GM12801 (cell line): ENCODE results near the gene PLA2G4D.

ENCODE experiments used
- TF ChIP-seq, protein P1 (sequence below): IDR thresholded peaks from one replicate; pipeline ENCODE4 v1.5.1; 2011; ENCODE audit warnings: control low read depth; ENCODE audit not compliant: insufficient read length; ENCODE audit errors: extremely low read depth

Gene PLA2G4D

DNA sequence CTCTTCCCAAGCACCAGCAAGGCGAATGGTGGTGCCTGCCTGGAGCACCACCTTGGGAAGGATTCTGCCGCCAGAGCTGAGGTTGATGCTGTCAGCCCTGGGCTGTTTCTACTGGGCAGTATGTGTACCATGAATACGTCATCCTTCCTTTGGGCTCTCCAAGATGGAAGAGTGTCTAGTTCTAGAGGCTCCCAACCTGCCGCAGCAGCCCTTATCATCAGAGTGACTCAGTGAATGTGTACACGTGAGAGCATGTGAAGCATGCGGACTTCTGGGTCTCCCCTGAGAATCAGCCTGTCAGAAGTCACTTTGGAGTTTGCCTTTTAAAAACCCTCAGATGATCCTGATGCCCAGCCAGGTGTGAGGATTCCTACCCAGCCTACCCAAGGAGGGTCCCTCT is 20.9 kb downstream of the PLA2G4D start:
- TF ChIP-seq, protein P1, sequence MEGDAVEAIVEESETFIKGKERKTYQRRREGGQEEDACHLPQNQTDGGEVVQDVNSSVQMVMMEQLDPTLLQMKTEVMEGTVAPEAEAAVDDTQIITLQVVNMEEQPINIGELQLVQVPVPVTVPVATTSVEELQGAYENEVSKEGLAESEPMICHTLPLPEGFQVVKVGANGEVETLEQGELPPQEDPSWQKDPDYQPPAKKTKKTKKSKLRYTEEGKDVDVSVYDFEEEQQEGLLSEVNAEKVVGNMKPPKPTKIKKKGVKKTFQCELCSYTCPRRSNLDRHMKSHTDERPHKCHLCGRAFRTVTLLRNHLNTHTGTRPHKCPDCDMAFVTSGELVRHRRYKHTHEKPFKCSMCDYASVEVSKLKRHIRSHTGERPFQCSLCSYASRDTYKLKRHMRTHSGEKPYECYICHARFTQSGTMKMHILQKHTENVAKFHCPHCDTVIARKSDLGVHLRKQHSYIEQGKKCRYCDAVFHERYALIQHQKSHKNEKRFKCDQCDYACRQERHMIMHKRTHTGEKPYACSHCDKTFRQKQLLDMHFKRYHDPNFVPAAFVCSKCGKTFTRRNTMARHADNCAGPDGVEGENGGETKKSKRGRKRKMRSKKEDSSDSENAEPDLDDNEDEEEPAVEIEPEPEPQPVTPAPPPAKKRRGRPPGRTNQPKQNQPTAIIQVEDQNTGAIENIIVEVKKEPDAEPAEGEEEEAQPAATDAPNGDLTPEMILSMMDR = no peak

DNA sequence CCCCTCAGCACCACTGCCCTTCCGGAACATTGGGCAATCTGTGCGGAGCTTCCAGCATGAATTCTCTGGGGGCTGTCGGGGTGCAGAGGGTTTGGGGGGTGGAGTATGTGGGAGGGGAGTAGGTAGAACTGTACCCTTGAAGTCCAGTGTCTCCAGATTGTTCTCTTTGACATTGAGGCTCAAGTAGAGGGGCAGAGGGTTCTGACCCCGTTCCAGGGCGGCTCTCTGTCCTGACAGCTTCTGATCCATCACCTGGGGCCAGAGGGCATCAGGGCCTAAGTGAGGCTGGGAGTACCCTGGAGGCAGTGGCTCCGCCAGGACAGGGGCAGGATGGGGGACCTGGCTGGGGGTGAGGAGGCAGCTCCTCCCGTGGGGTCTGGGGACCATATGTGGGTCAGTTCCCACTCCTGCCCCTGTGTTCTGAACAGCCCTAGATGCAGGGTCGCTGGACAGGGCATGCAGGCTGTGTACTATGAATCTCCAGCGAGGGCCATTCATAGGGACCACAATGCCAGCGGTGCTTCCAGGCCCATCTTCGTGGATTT is 22.1 kb downstream of the PLA2G4D start:
- TF ChIP-seq, protein P1 = no peak

DNA sequence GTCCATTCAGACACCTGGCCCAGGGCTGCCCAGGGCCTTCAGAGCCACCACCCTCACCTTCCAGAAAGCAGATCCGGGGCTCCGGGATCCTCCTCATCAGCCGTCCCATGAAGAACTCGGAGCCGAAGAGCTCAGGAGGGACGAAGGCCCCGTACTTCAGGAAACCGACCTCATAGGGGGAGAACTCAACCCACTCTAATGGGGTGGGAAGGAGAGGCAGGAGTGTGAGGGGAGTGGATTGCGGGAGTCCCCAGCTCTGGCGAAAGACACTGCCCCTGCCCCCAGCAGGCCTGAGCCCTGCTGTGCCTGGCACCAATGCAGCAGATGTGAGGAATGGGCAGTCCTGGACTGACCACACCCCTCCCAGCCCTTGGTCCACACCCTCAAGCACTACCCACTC is 22.6 kb downstream of the PLA2G4D start:
- TF ChIP-seq, protein P1 = no peak

DNA sequence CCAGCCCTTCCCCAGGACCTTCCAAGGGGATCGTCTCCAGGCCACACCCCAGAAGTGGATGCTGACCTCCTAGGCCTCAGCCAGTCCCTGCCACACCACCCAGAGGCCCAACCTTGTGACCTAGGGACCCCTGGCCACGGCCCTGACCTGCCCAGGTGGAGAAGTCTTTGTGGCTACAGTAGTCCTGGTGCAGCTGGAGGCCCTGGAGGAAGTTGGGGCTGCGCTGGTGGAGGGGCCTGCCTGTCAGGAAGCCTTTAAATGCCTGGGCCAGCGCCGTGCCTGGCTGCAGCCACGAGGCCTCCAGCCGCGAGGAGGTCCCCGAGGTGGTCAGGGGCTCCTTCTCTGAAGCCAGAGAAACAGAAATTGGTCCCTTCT is 23.4 kb downstream of the PLA2G4D start:
- TF ChIP-seq, protein P1 = no peak

DNA sequence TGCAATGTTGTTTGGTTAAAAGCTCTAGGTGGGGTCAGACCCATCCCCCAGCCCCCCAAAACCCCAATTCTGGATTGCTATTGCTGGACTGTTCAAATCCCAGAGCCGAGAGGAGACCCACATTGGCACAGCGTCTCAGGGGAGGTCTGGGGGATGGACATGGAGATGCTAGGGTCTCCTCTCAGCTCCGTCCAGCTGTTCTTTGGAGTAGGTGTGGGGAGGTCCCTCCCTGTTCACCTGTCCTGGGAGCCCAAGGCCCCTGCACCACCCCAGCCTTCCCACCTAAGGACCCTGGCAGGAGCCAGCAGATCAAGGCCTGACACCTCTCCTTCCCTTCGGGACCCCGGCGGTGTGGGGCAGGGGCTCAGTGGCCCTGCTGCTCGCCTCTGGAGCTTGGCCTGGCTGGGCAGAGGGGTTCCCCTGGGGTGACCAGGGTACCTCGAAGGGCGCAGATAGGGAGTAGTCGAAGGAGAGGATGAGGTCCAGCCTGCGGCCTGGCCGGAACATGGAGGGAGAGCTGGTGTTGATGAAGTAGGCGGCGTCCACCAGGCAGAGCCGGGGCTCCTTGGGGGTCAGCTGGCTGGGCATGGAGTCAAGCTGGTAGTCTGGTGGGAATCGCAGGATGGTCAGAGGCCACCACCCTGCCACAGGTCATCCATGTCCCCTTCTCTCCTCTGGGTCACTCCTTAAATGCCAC is 23.9 kb downstream of the PLA2G4D start:
- TF ChIP-seq, protein P1 = no peak

DNA sequence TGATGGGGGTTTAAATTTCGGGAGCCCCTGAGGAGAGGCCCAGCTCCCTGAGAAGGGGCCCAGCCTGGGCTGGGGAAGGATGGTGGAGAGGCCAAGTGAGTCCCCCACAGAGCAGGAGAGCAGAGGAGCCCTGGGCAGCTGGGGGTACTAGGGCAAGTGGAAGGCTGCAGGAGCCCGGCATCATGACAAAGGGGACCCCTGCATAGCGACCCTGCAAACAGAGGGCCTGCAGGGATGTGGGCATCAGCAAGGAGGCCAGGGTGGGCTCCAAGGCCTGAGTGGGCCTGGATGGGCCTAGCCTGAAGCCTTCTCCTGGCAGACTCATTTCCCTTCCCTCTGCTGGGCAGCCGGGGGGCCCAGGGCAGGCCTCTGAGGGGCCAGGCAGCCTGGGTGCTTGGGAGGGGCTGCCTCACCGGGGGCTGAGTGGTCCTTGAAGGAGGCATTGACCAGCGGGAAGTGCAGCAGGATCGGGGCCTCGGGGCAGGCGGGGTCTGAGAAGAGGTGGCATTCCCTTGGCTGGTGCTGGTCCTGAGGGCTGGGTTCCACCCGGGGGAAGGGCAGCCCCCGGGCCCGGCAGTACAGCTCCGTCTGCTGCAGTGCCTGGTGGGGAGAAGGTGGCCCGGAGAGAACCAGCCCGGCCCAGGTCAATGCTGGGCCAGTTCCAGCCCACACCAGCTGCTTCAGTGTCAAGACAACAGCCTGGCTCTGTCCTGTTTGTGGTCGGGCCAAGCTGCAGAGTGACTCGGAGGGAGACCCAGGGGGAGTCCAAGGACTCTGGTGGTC is 24.7 kb downstream of the PLA2G4D start:
- TF ChIP-seq, protein P1 = no peak

DNA sequence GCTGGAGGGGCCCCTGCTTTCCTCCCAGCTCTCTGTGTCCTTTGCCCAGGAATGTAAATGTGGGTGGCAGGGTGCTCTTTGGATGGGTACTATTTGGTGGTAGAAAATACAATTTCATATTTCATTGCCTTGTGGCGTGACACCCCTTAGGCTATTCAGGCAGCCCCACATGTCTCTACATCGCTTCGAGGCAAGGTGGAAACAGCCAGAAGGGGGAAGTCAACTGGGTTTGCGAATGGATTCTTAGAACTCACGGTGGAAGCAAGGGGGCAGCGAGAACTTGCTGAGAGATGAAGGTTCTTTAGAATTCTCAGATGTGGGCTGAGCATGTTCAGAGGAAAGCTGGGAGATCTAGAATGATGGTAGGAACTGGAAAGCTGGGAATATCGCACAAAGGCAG is 25.3 kb downstream of the PLA2G4D start:
- TF ChIP-seq, protein P1 = no peak
